ENCODE data around the gene BNIP5. TPM values are rescaled to one million over a fixed set of nuclear protein-coding genes. Genes with fewer than 3 reads are reported as not detected.

BNIP5 gene
- total RNA-seq, 2 experiments from 2014 or later, result not detected

- H3K4me3 Mint-ChIP-seq, result no peak overlapping the region
- no peaks in the 10 kb centered on the region for H3K36me3 Mint-ChIP-seq (ENCODE audit: low read depth)
- no peaks in the 10 kb centered on the region for H3K4me1 Mint-ChIP-seq (ENCODE audit: low read depth)
- no peak overlapping the region for H3K27ac Mint-ChIP-seq
- no peak for DNase-seq
- ChIA-PET POLR2A (interaction anchor here (0.5 to 1.4 kb wide), 2 partner anchors 30 to 158 kb away, joined by 3 read pairs; no protein-coding TSS in a partner anchor), CTCF (interaction anchor here (2.0 to 2.7 kb wide), 2 partner anchors 13 to 14 kb away, joined by 12 to 14 read pairs; no protein-coding TSS in a partner anchor)
- ATAC-seq, result no peak
- H3K9me3 Mint-ChIP-seq (ENCODE audit: insufficient read depth), result no peaks in the 10 kb centered on the region
- peaks cover 14% of the 10 kb centered on the region for H3K27me3 Mint-ChIP-seq (ENCODE audit: low read depth)
Observed at GRCh38 chr6:36327919-36328236, 8.8 kb downstream of the BNIP5 start.

DNA sequence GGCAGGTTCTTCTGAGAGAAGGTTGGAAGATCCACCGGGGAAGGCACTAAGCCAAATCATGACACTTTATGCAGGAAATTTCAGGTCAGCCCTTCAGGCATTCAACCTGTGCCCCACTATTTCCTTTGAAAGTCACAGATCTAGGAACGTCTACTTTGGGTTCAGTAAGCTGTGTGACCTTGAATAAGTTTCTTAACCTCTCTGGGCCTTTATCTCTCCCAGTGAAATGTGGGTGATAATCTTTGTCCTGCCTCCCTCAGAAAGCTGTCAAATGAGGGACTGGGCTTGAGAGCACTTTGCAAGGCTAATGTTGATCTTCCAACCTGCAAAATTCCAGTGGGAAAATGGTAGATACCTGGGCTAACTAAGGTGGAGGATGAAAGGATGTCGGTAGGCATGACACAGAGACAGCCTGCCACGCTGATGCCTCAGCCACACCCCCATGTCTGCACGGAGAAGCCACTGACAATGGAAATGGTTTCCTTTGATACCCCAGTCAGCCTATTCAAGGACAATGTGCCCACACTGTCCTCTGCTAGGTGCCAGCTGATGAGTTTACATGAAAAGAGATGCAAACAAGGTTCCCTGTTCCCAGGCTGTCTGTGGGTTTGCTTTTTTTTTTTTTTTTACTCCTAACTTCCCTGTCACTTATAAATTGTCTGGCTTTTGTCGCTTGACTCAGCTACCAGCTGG, 9.3 kb downstream of the BNIP5 start:
- no peak overlapping the region for H3K27ac Mint-ChIP-seq
- ChIA-PET CTCF (interaction anchor here (2.7 kb wide), 1 partner anchor 14 kb away, joined by 14 read pairs; no protein-coding TSS in a partner anchor), POLR2A (interaction anchor here (1.4 kb wide), 1 partner anchor 31 kb away, joined by 3 read pairs; no protein-coding TSS in a partner anchor)
- H3K4me3 Mint-ChIP-seq, result no peak overlapping the region
- DNase-seq (no peak), ATAC-seq (peak; percentile 44)
- H3K4me1 Mint-ChIP-seq (ENCODE audit: low read depth), result no peaks in the 10 kb centered on the region
- H3K27me3 Mint-ChIP-seq (ENCODE audit: low read depth), result peaks cover 12% of the 10 kb centered on the region
- no peaks in the 10 kb centered on the region for H3K36me3 Mint-ChIP-seq (ENCODE audit: low read depth)
- H3K9me3 Mint-ChIP-seq (ENCODE audit: insufficient read depth), result no peaks in the 10 kb centered on the region

- ChIA-PET POLR2A (no interaction called here), CTCF (interaction anchor here (2.7 kb wide), 1 partner anchor 15 kb away, joined by 14 read pairs; no protein-coding TSS in a partner anchor)
- no peaks in the 10 kb centered on the region for H3K36me3 Mint-ChIP-seq (ENCODE audit: low read depth)
Observed at GRCh38 chr6:36326356-36326995, 10.2 kb downstream of the BNIP5 start.

GRCh38 chr6:36324715-36325114, 12.0 kb downstream of the BNIP5 start:
- Mint-ChIP-seq H3K27ac (no peak overlapping the region), H3K27me3 (ENCODE audit: low read depth) (peaks cover 10% of the 10 kb centered on the region), H3K4me1 (ENCODE audit: low read depth) (no peaks in the 10 kb centered on the region), H3K9me3 (ENCODE audit: insufficient read depth) (no peaks in the 10 kb centered on the region), H3K4me3 (no peak overlapping the region), H3K36me3 (ENCODE audit: low read depth) (no peaks in the 10 kb centered on the region)
- POLR2A ChIA-PET, result no interaction called here
- DNase-seq, result no peak
- ATAC-seq, result no peak
- CTCF ChIA-PET, result interaction anchor here (1.1 kb wide), 1 partner anchor 22 kb away, joined by 3 read pairs; no protein-coding TSS in a partner anchor

More at GRCh38 chr6:36326356-36326995, 10.2 kb downstream of the BNIP5 start:
- no peaks in the 10 kb centered on the region for H3K4me1 Mint-ChIP-seq (ENCODE audit: low read depth)
- H3K27ac Mint-ChIP-seq, result no peak overlapping the region
- peaks cover 7% of the 10 kb centered on the region for H3K27me3 Mint-ChIP-seq (ENCODE audit: low read depth)
- H3K9me3 Mint-ChIP-seq (ENCODE audit: insufficient read depth), result no peaks in the 10 kb centered on the region
- DNase-seq (no peak), ATAC-seq (no peak)
- no peak overlapping the region for H3K4me3 Mint-ChIP-seq

DNA sequence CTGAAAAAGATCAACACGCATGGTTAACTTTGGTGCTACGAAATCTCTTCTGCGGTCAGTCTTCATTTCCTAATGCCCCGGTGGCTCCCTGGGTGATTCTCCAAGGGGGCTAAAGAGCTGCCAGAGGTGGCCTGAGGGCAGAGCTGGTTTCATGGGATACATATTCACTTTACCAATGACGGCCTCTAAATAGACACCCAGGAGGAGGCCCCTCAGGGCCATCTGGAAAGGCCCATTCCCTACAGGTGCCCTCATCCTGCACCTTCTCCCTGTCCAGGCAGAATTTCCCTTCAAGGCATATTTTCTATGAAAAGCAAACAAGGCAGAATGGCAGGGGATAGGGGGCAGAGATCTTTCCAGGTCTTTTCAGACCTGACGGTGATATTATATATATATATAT, 12.5 kb downstream of the BNIP5 start:
- DNase-seq, result no peak
- ATAC-seq, result no peak
- POLR2A ChIA-PET, result no interaction called here
- no peaks in the 10 kb centered on the region for H3K4me1 Mint-ChIP-seq (ENCODE audit: low read depth)
- no peaks in the 10 kb centered on the region for H3K36me3 Mint-ChIP-seq (ENCODE audit: low read depth)
- H3K27ac Mint-ChIP-seq, result no peak overlapping the region
- H3K4me3 Mint-ChIP-seq, result no peak overlapping the region
- H3K27me3 Mint-ChIP-seq (ENCODE audit: low read depth), result peaks cover 10% of the 10 kb centered on the region
- CTCF ChIA-PET, result interaction anchor here (1.1 kb wide), 1 partner anchor 22 kb away, joined by 3 read pairs; no protein-coding TSS in a partner anchor
- no peaks in the 10 kb centered on the region for H3K9me3 Mint-ChIP-seq (ENCODE audit: insufficient read depth)

- H3K27me3 Mint-ChIP-seq (ENCODE audit: low read depth), result peaks cover 7% of the 10 kb centered on the region
- DNase-seq (no peak), ATAC-seq (no peak)
- no peak overlapping the region for H3K4me3 Mint-ChIP-seq
- CTCF ChIA-PET, result no interaction called here
- H3K4me1 Mint-ChIP-seq (ENCODE audit: low read depth), result no peaks in the 10 kb centered on the region
- POLR2A ChIA-PET, result no interaction called here
- no peaks in the 10 kb centered on the region for H3K9me3 Mint-ChIP-seq (ENCODE audit: insufficient read depth)
- H3K36me3 Mint-ChIP-seq (ENCODE audit: low read depth), result no peaks in the 10 kb centered on the region
- no peak overlapping the region for H3K27ac Mint-ChIP-seq
Observed at GRCh38 chr6:36323062-36323461, 13.6 kb downstream of the BNIP5 start.

DNA sequence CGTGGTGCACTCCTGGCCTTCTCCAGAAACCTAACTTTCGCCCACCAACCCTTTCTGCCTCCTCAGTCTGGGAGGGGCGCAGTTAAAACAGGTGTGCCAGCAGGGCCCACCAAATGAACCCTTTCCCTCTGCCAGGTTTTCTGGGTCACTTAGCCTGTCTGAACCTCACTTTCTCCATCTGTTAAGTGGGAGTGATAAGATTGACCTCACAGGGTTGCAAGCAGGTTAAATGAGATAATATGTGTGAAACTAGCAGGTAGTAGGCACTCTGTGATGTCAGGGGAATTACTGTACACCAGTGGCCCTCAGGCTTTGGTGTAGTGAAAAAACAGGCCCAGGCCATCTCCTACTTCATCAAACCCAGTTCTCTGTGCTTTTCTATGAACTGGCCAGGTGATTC, 14.1 kb downstream of the BNIP5 start:
- H3K4me1 Mint-ChIP-seq (ENCODE audit: low read depth), result no peaks in the 10 kb centered on the region
- no peaks in the 10 kb centered on the region for H3K36me3 Mint-ChIP-seq (ENCODE audit: low read depth)
- DNase-seq (no peak), ATAC-seq (no peak)
- no peaks in the 10 kb centered on the region for H3K9me3 Mint-ChIP-seq (ENCODE audit: insufficient read depth)
- H3K27me3 Mint-ChIP-seq (ENCODE audit: low read depth), result peaks cover 10% of the 10 kb centered on the region
- no peak overlapping the region for H3K27ac Mint-ChIP-seq
- ChIA-PET CTCF (interaction anchor here (1.4 kb wide), 1 partner anchor 18 kb away, joined by 3 read pairs; no protein-coding TSS in a partner anchor), POLR2A (no interaction called here)
- no peak overlapping the region for H3K4me3 Mint-ChIP-seq

DNA sequence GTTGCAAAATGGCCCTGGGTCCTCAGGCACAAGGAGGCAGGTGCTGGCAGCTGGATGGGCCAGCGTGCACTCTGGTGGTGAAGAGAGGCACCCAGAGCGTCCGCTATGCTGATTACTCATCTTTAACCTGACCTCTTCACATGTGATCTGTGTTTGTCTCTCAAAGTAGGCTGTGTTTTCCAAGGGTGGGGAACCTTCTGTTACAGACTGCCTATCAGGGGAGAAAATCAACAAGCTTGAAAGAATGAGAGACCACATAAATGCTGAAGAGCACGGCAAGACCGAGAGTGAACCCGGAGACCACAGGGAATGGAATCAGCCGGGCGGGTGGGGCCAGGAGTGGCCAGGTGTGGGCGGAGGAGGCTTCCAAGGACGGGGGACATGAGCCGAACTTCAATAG, 16.2 kb downstream of the BNIP5 start:
- H3K4me3 Mint-ChIP-seq, result no peak overlapping the region

GRCh38 chr6:36319821-36320220, 16.9 kb downstream of the BNIP5 start:
- Mint-ChIP-seq H3K27me3 (ENCODE audit: low read depth) (peaks cover 22% of the 10 kb centered on the region), H3K9me3 (ENCODE audit: insufficient read depth) (no peaks in the 10 kb centered on the region)
- CTCF ChIA-PET, result interaction anchor here (1.3 kb wide), 2 partner anchors 17 to 21 kb away, joined by 4 to 5 read pairs; no protein-coding TSS in a partner anchor

More for the DNA sequence above, 16.2 kb downstream of the BNIP5 start:
- ATAC-seq (no peak), DNase-seq (no peak)
- POLR2A ChIA-PET, result no interaction called here
- Mint-ChIP-seq H3K36me3 (ENCODE audit: low read depth) (no peaks in the 10 kb centered on the region), H3K9me3 (ENCODE audit: insufficient read depth) (no peaks in the 10 kb centered on the region), H3K4me1 (ENCODE audit: low read depth) (no peaks in the 10 kb centered on the region), H3K27ac (no peak overlapping the region), H3K27me3 (ENCODE audit: low read depth) (peaks cover 22% of the 10 kb centered on the region)
- CTCF ChIA-PET, result interaction anchor here (1.3 kb wide), 1 partner anchor 21 kb away, joined by 4 read pairs; no protein-coding TSS in a partner anchor

DNA sequence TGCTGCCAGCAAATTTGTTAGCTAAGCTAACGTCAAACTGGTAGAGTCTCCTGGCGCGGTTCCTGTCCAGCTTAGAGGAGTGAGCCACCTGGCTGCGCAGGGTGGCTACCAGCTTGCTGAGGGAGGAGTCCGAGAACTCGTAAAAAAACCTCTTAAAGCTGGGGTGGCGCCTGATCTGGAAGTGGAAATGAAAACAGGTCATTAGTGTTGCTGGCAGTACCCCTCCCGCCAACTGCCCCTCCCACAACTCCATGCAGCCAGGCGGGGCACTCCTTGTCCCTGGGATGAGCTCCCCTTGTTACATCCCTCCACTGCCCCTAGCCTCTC, 17.3 kb downstream of the BNIP5 start:
- ChIA-PET CTCF (interaction anchor here (1.3 to 3.9 kb wide), 3 partner anchors 17 to 22 kb away, joined by 4 to 18 read pairs (median 5); no protein-coding TSS in a partner anchor), POLR2A (no interaction called here)
- H3K27me3 Mint-ChIP-seq (ENCODE audit: low read depth), result peaks cover 22% of the 10 kb centered on the region
- DNase-seq (no peak), ATAC-seq (no peak)
- H3K36me3 Mint-ChIP-seq (ENCODE audit: low read depth), result no peaks in the 10 kb centered on the region
- H3K4me1 Mint-ChIP-seq (ENCODE audit: low read depth), result no peaks in the 10 kb centered on the region
- no peak overlapping the region for H3K27ac Mint-ChIP-seq
- H3K4me3 Mint-ChIP-seq, result no peak overlapping the region
- no peaks in the 10 kb centered on the region for H3K9me3 Mint-ChIP-seq (ENCODE audit: insufficient read depth)

More at GRCh38 chr6:36319821-36320220, 16.9 kb downstream of the BNIP5 start:
- Mint-ChIP-seq H3K4me3 (no peak overlapping the region), H3K4me1 (ENCODE audit: low read depth) (no peaks in the 10 kb centered on the region), H3K27ac (no peak overlapping the region), H3K36me3 (ENCODE audit: low read depth) (no peaks in the 10 kb centered on the region)
- DNase-seq (no peak), ATAC-seq (no peak)
- POLR2A ChIA-PET, result no interaction called here

DNA sequence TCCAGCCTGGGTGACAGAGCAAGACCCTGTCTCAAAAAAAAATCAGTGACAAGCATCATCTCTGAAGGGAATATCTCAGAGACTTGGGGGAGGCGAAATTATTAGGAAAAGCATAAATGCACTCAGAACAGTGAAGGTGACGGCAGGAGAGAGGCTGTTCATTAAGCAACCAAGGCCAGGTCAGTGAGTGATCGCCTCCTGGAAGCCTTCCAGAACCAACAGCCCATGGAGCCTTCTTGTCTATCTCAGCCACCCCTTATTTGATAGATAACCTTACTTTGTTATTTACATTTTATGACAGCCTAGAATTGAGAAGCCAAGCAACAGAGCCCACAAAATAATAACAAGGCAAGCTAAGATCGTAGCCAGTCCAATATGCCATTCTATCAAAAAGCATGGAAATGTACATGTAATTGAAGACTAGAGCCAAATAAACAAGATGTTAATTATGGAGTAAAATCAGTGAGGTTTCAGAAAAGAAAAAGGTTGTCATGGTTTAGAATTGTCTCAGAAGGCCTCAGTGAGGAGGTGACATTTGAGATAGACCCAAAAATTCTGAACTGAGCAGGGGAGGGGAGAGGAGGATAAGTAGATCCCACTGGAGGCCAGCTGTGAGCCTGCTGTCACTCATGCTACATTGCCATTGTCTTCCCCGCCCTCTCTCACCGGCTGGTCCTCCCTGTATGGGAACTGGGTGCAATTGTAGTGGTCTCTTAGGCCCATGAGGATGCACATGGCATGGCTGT, 17.8 kb downstream of the BNIP5 start:
- H3K9me3 Mint-ChIP-seq (ENCODE audit: insufficient read depth), result no peaks in the 10 kb centered on the region

More for the DNA sequence above, 17.8 kb downstream of the BNIP5 start:
- DNase-seq (no peak), ATAC-seq (no peak)
- ChIA-PET CTCF (interaction anchor here (1.3 to 3.9 kb wide), 2 partner anchors 16 to 22 kb away, joined by 5 to 18 read pairs; no protein-coding TSS in a partner anchor), POLR2A (no interaction called here)
- H3K4me3 Mint-ChIP-seq, result no peak overlapping the region
- peaks cover 22% of the 10 kb centered on the region for H3K27me3 Mint-ChIP-seq (ENCODE audit: low read depth)
- no peak overlapping the region for H3K27ac Mint-ChIP-seq
- H3K4me1 Mint-ChIP-seq (ENCODE audit: low read depth), result no peaks in the 10 kb centered on the region
- no peaks in the 10 kb centered on the region for H3K36me3 Mint-ChIP-seq (ENCODE audit: low read depth)

Measured in activated CD8-positive, alpha-beta T cell treated with anti-CD3 and anti-CD28 coated beads, Interleukin-2, amount 10 ng/mL, durations not matched to agents 7 days and 5 days (primary cell).